ENCODE measurements around the gene GPHA2. TPM values are rescaled to one million over a fixed set of nuclear protein-coding genes. Genes with fewer than 3 reads are reported as not detected.

The GPHA2 gene
- total RNA-seq, 1 experiment from 2014 or later = not detected

GRCh38 chr11:64896448-64897022 lies 39.2 kb downstream of the GPHA2 start:
- intact Hi-C loops (cut with micrococcal nuclease; ENCODE audit: unreplicated experiment) = no loop called here
- Mint-ChIP-seq H3K36me3 (ENCODE audit: insufficient read depth, unreplicated experiment) (peaks cover 62% of the 10 kb centered on the region), H3K27me3 (ENCODE audit: unreplicated experiment) (no peaks in the 10 kb centered on the region), H3K4me3 (ENCODE audit: low read depth, unreplicated experiment) (no peak overlapping the region), H3K9me3 (ENCODE audit: low read depth, unreplicated experiment) (no peaks in the 10 kb centered on the region), H3K4me1 (ENCODE audit: low read depth, unreplicated experiment) (peaks cover 26% of the 10 kb centered on the region), H3K27ac (ENCODE audit: unreplicated experiment) (no peak overlapping the region)
- CTCF ChIA-PET = interaction anchor here (0.6 kb wide), 1 partner anchor 48 kb away, joined by 4 read pairs; no protein-coding TSS in a partner anchor
- DNase-seq = no peak
- TF ChIP-seq CTCF (IDR thresholded peaks at IDR 0.05; ENCODE audit: unreplicated experiment) = no peak
- BruUV-seq (replicated peaks) = no TSS peak

- Mint-ChIP-seq H3K4me1 (ENCODE audit: low read depth, unreplicated experiment) (peaks cover 35% of the 10 kb centered on the region), H3K9me3 (ENCODE audit: low read depth, unreplicated experiment) (no peaks in the 10 kb centered on the region), H3K27me3 (ENCODE audit: unreplicated experiment) (no peaks in the 10 kb centered on the region), H3K4me3 (ENCODE audit: low read depth, unreplicated experiment) (peak overlapping the region; percentile 7), H3K36me3 (ENCODE audit: insufficient read depth, unreplicated experiment) (peaks cover 67% of the 10 kb centered on the region), H3K27ac (ENCODE audit: unreplicated experiment) (no peak overlapping the region)
- intact Hi-C loops (cut with micrococcal nuclease; ENCODE audit: unreplicated experiment) = loop anchor here (2.0 kb wide), 1 partner anchor 40 kb away; no protein-coding TSS in a partner anchor
- no TSS peak for BruUV-seq (replicated peaks)
- no peak for DNase-seq
- no peak for TF ChIP-seq CTCF (IDR thresholded peaks at IDR 0.05; ENCODE audit: unreplicated experiment)
- CTCF ChIA-PET = interaction anchor here (3.5 kb wide), 1 partner anchor 47 kb away, joined by 25 read pairs; no protein-coding TSS in a partner anchor
These were observed 40.8 kb downstream of the GPHA2 start for GRCh38 chr11:64894812-64895452.

DNA sequence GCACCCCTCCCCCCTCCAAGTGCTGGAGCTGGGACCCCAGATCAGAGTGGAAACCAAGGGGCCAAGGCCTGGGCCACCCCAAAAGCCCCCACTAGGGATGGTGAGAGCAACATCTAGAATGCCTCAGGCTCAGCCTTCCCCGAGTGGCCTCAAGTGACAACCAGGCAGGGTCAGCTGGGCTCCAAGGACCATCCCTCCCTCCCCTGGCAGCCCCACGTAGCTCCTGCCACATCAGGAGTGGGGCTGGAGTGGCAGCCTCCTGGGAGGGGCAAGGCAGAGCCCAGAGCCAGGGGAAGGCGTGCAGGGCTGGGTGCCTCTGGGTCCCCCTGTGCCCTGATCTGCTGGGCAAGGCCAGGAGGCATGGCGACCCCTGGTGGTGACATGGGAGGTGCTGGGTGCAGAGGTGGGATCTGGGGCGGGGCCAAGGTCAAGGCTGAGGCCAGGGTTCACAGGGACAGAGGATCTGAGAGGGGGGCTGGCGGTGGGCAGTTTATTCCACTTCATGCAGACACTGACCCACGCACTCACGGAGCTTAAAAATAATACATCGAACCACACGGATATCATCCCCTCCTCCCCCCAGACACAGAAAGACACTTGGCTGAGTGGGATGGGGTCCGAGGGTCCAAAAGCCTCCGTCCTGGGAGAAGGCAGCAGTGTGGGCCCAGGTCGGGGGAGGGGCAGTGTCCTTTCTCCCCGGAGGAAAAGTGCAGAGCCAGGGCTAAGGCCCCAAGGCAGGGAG lies 41.5 kb downstream of the GPHA2 start:
- DNase-seq = peak; percentile 93
- H3K36me3 Mint-ChIP-seq (ENCODE audit: insufficient read depth, unreplicated experiment) = peaks cover 62% of the 10 kb centered on the region
- H3K27me3 Mint-ChIP-seq (ENCODE audit: unreplicated experiment) = no peaks in the 10 kb centered on the region
- intact Hi-C loops (cut with micrococcal nuclease; ENCODE audit: unreplicated experiment) = loop anchor here (2.0 kb wide), 1 partner anchor 39 kb away; no protein-coding TSS in a partner anchor
- TF ChIP-seq CTCF (IDR thresholded peaks at IDR 0.05; ENCODE audit: unreplicated experiment) = peak; percentile 87
- H3K4me3 Mint-ChIP-seq (ENCODE audit: low read depth, unreplicated experiment) = peak overlapping the region; percentile 7
- H3K27ac Mint-ChIP-seq (ENCODE audit: unreplicated experiment) = no peak overlapping the region
- CTCF ChIA-PET = interaction anchor here (1.0 to 3.5 kb wide), 3 partner anchors 25 to 85 kb away, joined by 3 to 25 read pairs (median 3); no protein-coding TSS in a partner anchor
- H3K4me1 Mint-ChIP-seq (ENCODE audit: low read depth, unreplicated experiment) = peaks cover 32% of the 10 kb centered on the region
- no peaks in the 10 kb centered on the region for H3K9me3 Mint-ChIP-seq (ENCODE audit: low read depth, unreplicated experiment)
- BruUV-seq (replicated peaks) = no TSS peak

DNA sequence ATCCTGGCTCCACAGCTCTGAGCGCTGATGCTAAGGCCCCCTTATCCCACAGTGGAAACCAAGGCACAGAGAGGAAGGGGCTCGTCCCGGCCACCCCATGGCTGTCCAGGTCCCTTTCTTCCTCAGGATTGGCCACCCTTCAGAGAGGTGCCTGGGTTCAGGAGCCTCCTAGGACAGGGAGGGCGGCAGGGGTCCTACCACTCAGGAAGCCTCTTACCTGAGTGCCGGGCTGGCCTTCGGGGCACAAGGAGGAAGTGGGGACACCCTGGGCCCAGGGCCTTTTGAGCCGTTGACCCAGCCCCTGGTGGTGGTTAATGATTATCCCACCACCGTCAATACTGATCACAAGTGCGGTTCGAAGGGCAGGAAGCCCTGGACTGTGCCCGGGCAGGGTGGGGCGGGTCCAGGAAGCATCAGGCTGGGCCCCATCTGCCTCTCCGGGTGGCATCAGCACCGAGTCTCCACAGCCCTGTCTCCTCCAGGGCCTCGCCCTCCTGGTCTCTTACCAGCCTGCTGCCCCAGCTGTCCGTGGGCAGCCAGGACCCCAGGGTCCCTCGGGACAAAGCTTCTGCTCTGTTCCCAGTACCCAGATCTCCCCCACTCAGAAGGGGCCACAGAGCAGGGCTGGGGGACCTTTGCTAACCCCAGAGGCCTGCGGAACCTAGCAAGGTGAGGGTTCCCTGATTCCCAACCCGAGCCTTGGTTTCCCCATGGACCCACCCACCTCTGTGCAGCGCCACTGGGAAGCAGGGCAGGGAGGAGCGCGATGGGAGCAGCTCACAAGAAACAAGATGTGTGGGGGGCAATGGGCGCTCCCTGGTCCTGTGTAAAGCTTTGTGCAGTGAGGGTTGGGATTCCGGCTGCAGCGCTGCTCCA lies 42.3 kb downstream of the GPHA2 start:
- intact Hi-C loops (cut with micrococcal nuclease; ENCODE audit: unreplicated experiment) = loop anchor here (2.0 kb wide), 1 partner anchor 39 kb away; no protein-coding TSS in a partner anchor
- peak; percentile 81 for DNase-seq
- H3K27ac Mint-ChIP-seq (ENCODE audit: unreplicated experiment) = peak overlapping the region; percentile 20
- no peak for TF ChIP-seq CTCF (IDR thresholded peaks at IDR 0.05; ENCODE audit: unreplicated experiment)
- peaks cover 38% of the 10 kb centered on the region for H3K4me1 Mint-ChIP-seq (ENCODE audit: low read depth, unreplicated experiment)
- no TSS peak for BruUV-seq (replicated peaks)
- H3K27me3 Mint-ChIP-seq (ENCODE audit: unreplicated experiment) = no peaks in the 10 kb centered on the region
- no peaks in the 10 kb centered on the region for H3K9me3 Mint-ChIP-seq (ENCODE audit: low read depth, unreplicated experiment)
- H3K36me3 Mint-ChIP-seq (ENCODE audit: insufficient read depth, unreplicated experiment) = peaks cover 65% of the 10 kb centered on the region
- CTCF ChIA-PET = interaction anchor here (1.0 to 3.5 kb wide), 4 partner anchors 24 to 84 kb away, joined by 3 to 25 read pairs (median 4); no protein-coding TSS in a partner anchor
- peak overlapping the region; percentile 80 for H3K4me3 Mint-ChIP-seq (ENCODE audit: low read depth, unreplicated experiment)
